AG09309 (cell line): ENCODE data around the gene WNT9B.
"Not testable (repeated sequence)": the region's sequence is repeated elsewhere in the genome, so short reads cannot be mapped to it uniquely, and the experiment has no call there.

Experiments
- DNase-seq: peaks from one replicate; pipeline ENCODE4 v3.0.0-alpha.2; 2010; ENCODE audit warnings: low read depth
- H3K4me3 ChIP-seq: 2 replicates; pipeline ENCODE4 v1.5.1; 2011; ENCODE audit warnings: mild to moderate bottlenecking, low read depth, low read length, moderate library complexity; ENCODE audit not compliant: control insufficient read depth
- TF ChIP-seq, protein P1 (sequence below): IDR thresholded peaks from 2 replicates; pipeline ENCODE4 v1.5.1; 2011; ENCODE audit warnings: mild to moderate bottlenecking, low read depth, low read length, inconsistent platforms; ENCODE audit not compliant: insufficient read depth, control insufficient read depth; ENCODE audit errors: missing control alignments

The WNT9B gene

DNA sequence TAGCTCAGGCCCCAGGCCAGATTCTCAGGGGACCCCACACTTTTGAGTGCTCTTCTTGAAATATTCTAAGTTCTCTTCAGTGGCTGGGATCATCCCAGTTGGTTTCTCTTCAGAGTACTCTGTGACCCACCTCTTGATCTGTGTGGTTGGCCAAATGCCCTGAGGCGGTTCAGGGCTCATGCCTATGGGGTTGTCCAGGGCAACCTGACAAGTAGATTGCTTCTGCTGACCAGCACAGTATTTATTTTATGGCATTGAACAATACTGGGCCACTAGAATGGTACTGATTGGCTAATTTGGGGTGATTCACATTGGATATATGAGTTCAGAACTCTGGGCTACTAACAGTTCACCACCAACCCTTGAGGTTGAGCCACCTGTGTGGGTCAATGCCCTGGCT is 64.2 kb downstream of the WNT9B start:
- DNase-seq, result no peak
- no peak overlapping the region for H3K4me3 ChIP-seq
- TF ChIP-seq, protein P1, sequence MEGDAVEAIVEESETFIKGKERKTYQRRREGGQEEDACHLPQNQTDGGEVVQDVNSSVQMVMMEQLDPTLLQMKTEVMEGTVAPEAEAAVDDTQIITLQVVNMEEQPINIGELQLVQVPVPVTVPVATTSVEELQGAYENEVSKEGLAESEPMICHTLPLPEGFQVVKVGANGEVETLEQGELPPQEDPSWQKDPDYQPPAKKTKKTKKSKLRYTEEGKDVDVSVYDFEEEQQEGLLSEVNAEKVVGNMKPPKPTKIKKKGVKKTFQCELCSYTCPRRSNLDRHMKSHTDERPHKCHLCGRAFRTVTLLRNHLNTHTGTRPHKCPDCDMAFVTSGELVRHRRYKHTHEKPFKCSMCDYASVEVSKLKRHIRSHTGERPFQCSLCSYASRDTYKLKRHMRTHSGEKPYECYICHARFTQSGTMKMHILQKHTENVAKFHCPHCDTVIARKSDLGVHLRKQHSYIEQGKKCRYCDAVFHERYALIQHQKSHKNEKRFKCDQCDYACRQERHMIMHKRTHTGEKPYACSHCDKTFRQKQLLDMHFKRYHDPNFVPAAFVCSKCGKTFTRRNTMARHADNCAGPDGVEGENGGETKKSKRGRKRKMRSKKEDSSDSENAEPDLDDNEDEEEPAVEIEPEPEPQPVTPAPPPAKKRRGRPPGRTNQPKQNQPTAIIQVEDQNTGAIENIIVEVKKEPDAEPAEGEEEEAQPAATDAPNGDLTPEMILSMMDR, result no peak

DNA sequence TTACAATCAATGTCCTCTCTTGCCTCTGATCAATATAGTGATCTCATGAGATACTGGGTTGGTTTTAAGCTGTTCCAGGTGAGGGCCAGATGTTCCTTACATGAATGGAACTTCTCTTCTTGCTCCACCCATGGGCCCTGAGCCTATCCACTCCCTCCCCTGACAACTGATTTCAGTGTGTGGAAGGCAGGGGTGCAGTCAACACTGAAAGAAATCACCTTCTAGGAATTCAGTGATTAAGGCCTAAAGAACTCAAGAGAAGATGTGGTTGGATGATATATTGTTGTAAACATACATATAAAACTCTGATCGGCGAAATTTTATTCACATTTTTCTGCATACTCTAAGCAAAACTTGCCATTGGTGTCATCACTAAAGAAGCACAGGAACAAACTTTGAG is 64.8 kb downstream of the WNT9B start:
- TF ChIP-seq, protein P1, result no peak
- DNase-seq, result no peak
- no peak overlapping the region for H3K4me3 ChIP-seq

GRCh38 chr17:46916623-46917022 is 65.2 kb downstream of the WNT9B start:
- TF ChIP-seq, protein P1, result no peak
- H3K4me3 ChIP-seq, result no peak overlapping the region

DNA sequence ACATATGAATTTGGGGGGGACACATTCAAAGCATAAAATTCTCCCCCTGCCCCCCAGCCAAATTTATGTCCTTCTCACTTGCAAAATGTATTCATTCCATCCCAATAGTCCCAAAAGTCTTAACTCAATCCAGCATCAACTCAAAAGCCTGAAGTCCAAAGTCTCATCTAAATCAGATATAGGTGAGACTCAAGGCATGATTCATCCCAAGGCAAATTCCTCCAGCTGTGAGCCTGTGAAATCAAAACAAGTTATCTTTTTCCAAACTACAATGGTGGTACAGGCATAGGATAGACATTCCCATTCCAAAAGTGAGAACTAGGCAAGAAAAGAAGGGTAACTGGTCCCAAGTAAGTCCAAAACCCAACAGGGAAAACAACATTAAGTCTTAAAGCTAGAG is 65.7 kb downstream of the WNT9B start:
- H3K4me3 ChIP-seq, result no peak overlapping the region
- TF ChIP-seq, protein P1, result no peak
- no peak for DNase-seq

More at GRCh38 chr17:46916623-46917022, 65.2 kb downstream of the WNT9B start:
- no peak for DNase-seq

DNA sequence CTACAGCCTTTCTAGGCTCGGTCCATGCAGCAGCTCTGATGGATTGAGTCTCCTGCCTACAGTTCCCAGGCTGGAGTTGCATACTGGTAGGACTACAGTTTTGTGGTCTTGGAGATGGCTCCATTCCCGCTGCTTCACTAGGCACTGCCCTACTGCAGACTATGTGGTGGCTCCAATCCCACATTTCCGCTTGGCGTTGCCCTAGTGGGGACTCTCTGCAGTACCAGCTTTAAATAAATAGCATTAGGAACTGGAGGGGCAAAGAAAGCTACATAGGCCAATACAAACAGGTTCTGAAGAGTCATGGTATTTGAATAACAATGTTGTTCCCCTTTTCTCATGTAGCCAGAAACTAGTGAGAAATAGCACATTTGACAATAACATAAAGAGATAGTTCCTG is 66.1 kb downstream of the WNT9B start:
- no peak for DNase-seq
- TF ChIP-seq, protein P1, result no peak
- H3K4me3 ChIP-seq, result no peak overlapping the region

DNA sequence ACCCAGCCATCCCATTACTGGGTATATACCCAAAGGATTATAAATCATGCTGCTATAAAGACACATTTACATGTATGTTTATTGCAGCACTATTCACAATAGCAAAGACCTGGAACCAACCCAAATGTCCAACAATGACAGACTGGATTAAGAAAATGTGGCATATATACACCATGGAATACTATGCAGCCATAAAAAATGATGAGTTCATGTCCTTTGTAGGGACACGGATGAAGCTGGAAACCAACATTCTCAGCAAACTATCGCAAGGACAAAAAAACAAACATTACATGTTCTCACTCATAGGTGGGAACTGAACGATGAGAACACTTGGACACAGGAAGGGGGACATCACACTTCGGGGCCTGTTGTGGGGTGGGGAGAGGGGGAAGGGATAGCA is 70.6 kb downstream of the WNT9B start:
- not testable (repeated sequence) for DNase-seq, H3K4me3 ChIP-seq

DNA sequence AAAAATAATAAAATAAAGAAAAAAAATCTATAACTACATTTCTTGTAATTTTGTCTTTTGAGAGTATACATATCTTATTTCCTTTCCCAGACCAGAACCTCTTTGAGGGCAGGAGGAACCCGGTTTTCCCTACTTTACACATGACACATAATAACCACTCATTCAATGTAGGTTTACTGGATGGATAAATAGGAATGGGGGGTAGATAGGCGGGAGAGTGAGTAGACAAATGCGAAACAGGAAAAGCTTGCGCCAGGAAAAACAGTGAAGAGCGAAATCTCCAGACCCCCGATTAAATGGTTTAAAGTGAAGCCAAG is 71.1 kb downstream of the WNT9B start:
- TF ChIP-seq, protein P1, result no peak
- DNase-seq, result no peak
- peak overlapping the region; percentile 72 for H3K4me3 ChIP-seq
